ENCODE measurements around the gene PLCXD3. TPM values are rescaled to one million over a fixed set of nuclear protein-coding genes. Genes with fewer than 3 reads are reported as not detected.

Gene PLCXD3
- 1.3 and 2.4 TPM in 2 replicates for total RNA-seq (2014; rRNA removed; shearing (Covaris generic))

GRCh38 chr5:41510176-41510831 lies at the start of gene PLCXD3:
TSS of gene PLCXD3 (minus strand) at chr5:41510601. CDS start at chr5:41510526, 75 bp downstream.
- peak; percentile 33 for DNase-seq (ENCODE audit: low read depth)

- no peak for DNase-seq (ENCODE audit: low read depth)
Measured at GRCh38 chr5:41559184-41559583, 48.8 kb upstream of the PLCXD3 start.

GRCh38 chr5:41558295-41558694 lies 47.9 kb upstream of the PLCXD3 start:
- no peak for DNase-seq (ENCODE audit: low read depth)

- DNase-seq (ENCODE audit: low read depth): no peak
Measured at GRCh38 chr5:41547991-41548390, 37.6 kb upstream of the PLCXD3 start.

- DNase-seq (ENCODE audit: low read depth): no peak
Measured at GRCh38 chr5:41542183-41542582, 31.8 kb upstream of the PLCXD3 start.

GRCh38 chr5:41539454-41539853 lies 29.1 kb upstream of the PLCXD3 start:
- no peak for DNase-seq (ENCODE audit: low read depth)

GRCh38 chr5:41537581-41537980 lies 27.2 kb upstream of the PLCXD3 start:
- DNase-seq (ENCODE audit: low read depth): no peak

GRCh38 chr5:41532485-41532884 lies 22.1 kb upstream of the PLCXD3 start:
- DNase-seq (ENCODE audit: low read depth): no peak

- peak; percentile 100 for DNase-seq (ENCODE audit: low read depth)
Measured at GRCh38 chr5:41527201-41527779, 16.9 kb upstream of the PLCXD3 start.

- peak; percentile 5 for DNase-seq (ENCODE audit: low read depth)
Measured at GRCh38 chr5:41526699-41527098, 16.3 kb upstream of the PLCXD3 start.

- peak; percentile 27 for DNase-seq (ENCODE audit: low read depth)
Measured at GRCh38 chr5:41524174-41524573, 13.8 kb upstream of the PLCXD3 start.

- DNase-seq (ENCODE audit: low read depth): no peak
Measured at GRCh38 chr5:41522193-41522786, 11.9 kb upstream of the PLCXD3 start.

GRCh38 chr5:41519801-41520200 lies 9.4 kb upstream of the PLCXD3 start:
- peak; percentile 47 for DNase-seq (ENCODE audit: low read depth)

GRCh38 chr5:41517909-41518308 lies 7.5 kb upstream of the PLCXD3 start:
- peak; percentile 26 for DNase-seq (ENCODE audit: low read depth)

GRCh38 chr5:41511241-41511640 lies 840 bp upstream of the PLCXD3 start:
- no peak for DNase-seq (ENCODE audit: low read depth)

GRCh38 chr5:41509399-41510175 lies 814 bp downstream of the PLCXD3 start:
- DNase-seq (ENCODE audit: low read depth): no peak

GRCh38 chr5:41508696-41509398 lies 1.6 kb downstream of the PLCXD3 start:
- DNase-seq (ENCODE audit: low read depth): peak; percentile 70

GRCh38 chr5:41508186-41508585 lies 2.2 kb downstream of the PLCXD3 start:
- DNase-seq (ENCODE audit: low read depth): peak; percentile 89

GRCh38 chr5:41507501-41507900 lies 2.9 kb downstream of the PLCXD3 start:
- DNase-seq (ENCODE audit: low read depth): no peak

GRCh38 chr5:41503860-41504259 lies 6.5 kb downstream of the PLCXD3 start:
- peak; percentile 18 for DNase-seq (ENCODE audit: low read depth)

GRCh38 chr5:41503310-41503709 lies 7.1 kb downstream of the PLCXD3 start:
- peak; percentile 26 for DNase-seq (ENCODE audit: low read depth)
